Keratinocyte (primary cell): ENCODE data around the gene CAPZA2. TPM values are rescaled to one million over a fixed set of nuclear protein-coding genes. Genes with fewer than 3 reads are reported as not detected.
A peak's percentile ranks its signal among the peaks of the same experiment; 100 is the strongest.
"Not testable (repeated sequence)": the region's sequence is repeated elsewhere in the genome, so short reads cannot be mapped to it uniquely, and the experiment has no call there.

Source experiments
- DNase-seq: peaks from one replicate; pipeline ENCODE4 v3.0.0-alpha.2; 2011; ENCODE audit warnings: low read depth, missing footprints, low spot score
- FAIRE-seq: peaks from 2 replicates; lab custom pipeline; 2011; peaks lifted over from hg19 to GRCh38; lab: Jason Lieb, UNC
- H2AFZ ChIP-seq: 2 replicates; pipeline ENCODE4 v1.6.0; 2012; ENCODE audit warnings: low read length, control low read depth, inconsistent platforms; ENCODE audit not compliant: control insufficient read depth
- H3K27ac ChIP-seq: 2 replicates; pipeline ENCODE4 v1.5.1; 2011; ENCODE audit warnings: low read length; ENCODE audit not compliant: control insufficient read depth, insufficient read depth
- H3K27me3 ChIP-seq: 3 replicates; pipeline ENCODE4 v1.6.0; 2011; ENCODE audit warnings: low read length; ENCODE audit not compliant: control insufficient read depth, insufficient read depth; ENCODE audit errors: extremely low read depth
- H3K36me3 ChIP-seq, 2 experiments: 2 replicates in 1 of 2; 3 replicates in 1 of 2; pipeline ENCODE4 v1.5.1; 2011; ENCODE audit warnings: low read length in 2 of 2, mild to moderate bottlenecking in 1 of 2; ENCODE audit not compliant: control insufficient read depth in 2 of 2, insufficient read depth in 2 of 2; ENCODE audit errors: extremely low read depth in 1 of 2
- H3K4me1 ChIP-seq: 3 replicates; pipeline ENCODE4 v1.5.1; 2011; ENCODE audit warnings: low read length; ENCODE audit not compliant: control insufficient read depth, insufficient read depth; ENCODE audit errors: extremely low read depth
- H3K4me2 ChIP-seq: 3 replicates; pipeline ENCODE4 v1.6.0; 2011; ENCODE audit warnings: low read depth, low read length; ENCODE audit not compliant: control insufficient read depth, insufficient read depth; ENCODE audit errors: extremely low read depth
- H3K4me3 ChIP-seq, 3 experiments: fragments of 200-600 bp in 1 of 3; sonication (generic) in 1 of 3; 2 replicates in 2 of 3; 3 replicates in 1 of 3; pipeline ENCODE4 v1.5.1; 2011 to 2016; ENCODE audit warnings: low read length in 3 of 3, mild to moderate bottlenecking in 3 of 3, control low read depth in 2 of 3, inconsistent platforms in 1 of 3, low read depth in 1 of 3, mixed read lengths in 1 of 3, mixed run types in 1 of 3, moderate library complexity in 1 of 3; ENCODE audit not compliant: control insufficient read depth in 2 of 3, insufficient read depth in 2 of 3; ENCODE audit errors: extremely low read depth in 1 of 3
- H3K79me2 ChIP-seq: 2 replicates; pipeline ENCODE4 v1.6.0; 2012; ENCODE audit warnings: low read length; ENCODE audit not compliant: control insufficient read depth, insufficient read depth
- H3K9ac ChIP-seq: 3 replicates; pipeline ENCODE4 v1.6.0; 2011; ENCODE audit warnings: low read length; ENCODE audit not compliant: control insufficient read depth, insufficient read depth; ENCODE audit errors: extremely low read depth
- H3K9me1 ChIP-seq: 3 replicates; pipeline ENCODE4 v1.6.0; 2011; ENCODE audit warnings: low read length; ENCODE audit not compliant: control insufficient read depth, insufficient read depth; ENCODE audit errors: extremely low read depth
- H3K9me3 ChIP-seq: 2 replicates; pipeline ENCODE4 v1.5.1; 2012; ENCODE audit warnings: low read depth, low read length; ENCODE audit not compliant: control insufficient read depth
- H4K20me1 ChIP-seq: 3 replicates; pipeline ENCODE4 v1.6.0; 2011; ENCODE audit warnings: low read length; ENCODE audit not compliant: control insufficient read depth, insufficient read depth; ENCODE audit errors: extremely low read depth
- CTCF ChIP-seq, 3 experiments: IDR thresholded peaks in 1 of 3; conservative IDR thresholded peaks in 1 of 3; optimal IDR thresholded peaks in 1 of 3; 2 replicates in 2 of 3; 3 replicates in 1 of 3; pipeline versions ENCODE3 to v1.5.1; 2011; ENCODE audit warnings: low read length in 3 of 3, mild to moderate bottlenecking in 3 of 3, moderate library complexity in 2 of 3, control low read depth in 1 of 3, inconsistent platforms in 1 of 3; ENCODE audit not compliant: insufficient read depth in 2 of 3; ENCODE audit errors: extremely low read depth in 1 of 3
- EZH2 ChIP-seq: IDR thresholded peaks from one replicate; pipeline ENCODE4 v1.6.1; 2012; ENCODE audit warnings: inconsistent platforms, mild to moderate bottlenecking, low read length, moderate library complexity
- dilution Hi-C: fragments of 300-500 bp; cut with MboI; formaldehyde crosslinking; loops from one replicate; pipeline ENCODE4 v1.7.0; 2020; ENCODE audit warnings: low sequenced_read_pairs; ENCODE audit not compliant: extremely low pct_ligation_motif_present
- polyA minus RNA-seq, 3 experiments: library from RNA; depleted of rRNA, polyadenylated mRNA; stranded (reverse); fragments of >200 nt; gene quantifications; 1 replicate in 1 of 3; 2 replicates in 1 of 3; 3 replicates in 1 of 3; pipeline ENCODE4 v1.2.3, GENCODE V29; 2011
- polyA plus RNA-seq, 5 experiments: library from polyadenylated mRNA; depleted of rRNA in 3 of 5; stranded (reverse) in 3 of 5; stranded (forward) in 1 of 5; unstranded in 1 of 5; fragments of >200 nt; gene quantifications; 1 replicate in 1 of 5; 2 replicates in 3 of 5; 3 replicates in 1 of 5; pipeline versions ENCODE4 v1.2.1 to v1.2.3, GENCODE V29; 2011 to 2012; ENCODE audit warnings: missing spikeins in 2 of 5, low read depth in 1 of 5, low replicate concordance in 1 of 5

CAPZA2 gene
- polyA plus RNA-seq: 74.4 to 150 TPM (median 80.7 TPM) in 3 replicates
- 139 TPM for polyA plus RNA-seq (2011; ENCODE audit: low read depth)
- polyA plus RNA-seq (2011; cell fraction: cytosol; rRNA removed): 90.3 and 168 TPM in 2 replicates
- polyA plus RNA-seq (2011; cell fraction: nucleus; rRNA removed): 48.7 and 66.4 TPM in 2 replicates
- polyA plus RNA-seq (2012; ENCODE audit: low replicate concordance): 92.1 and 101 TPM in 2 replicates
- polyA minus RNA-seq: 6.3 to 85.3 TPM (median 26.7 TPM) in 3 replicates
- 39.5 TPM for polyA minus RNA-seq (2011; cell fraction: cytosol; rRNA and poly(A)+ RNA removed)
- polyA minus RNA-seq (2011; cell fraction: nucleus; rRNA and poly(A)+ RNA removed): 20.4 and 42.5 TPM in 2 replicates

- Histone ChIP-seq H2AFZ (peak within 1 kb of the TSS; percentile 85), H3K9ac (peak within 1 kb of the TSS; percentile 92), H3K36me3 (no peaks in the 10 kb centered on the region), H3K27ac (peak within 1 kb of the TSS; percentile 81), H3K79me2 (peaks cover 48% of the 10 kb centered on the region), H4K20me1 (no peaks in the 10 kb centered on the region), H3K27me3 (no peaks in the 10 kb centered on the region), H3K4me2 (peak within 1 kb of the TSS; percentile 87), H3K9me3 (no peaks in the 10 kb centered on the region), H3K4me3 (peak within 1 kb of the TSS; percentile 94 to 99 (median 97)), H3K9me1 (no peaks in the 10 kb centered on the region), H3K4me1 (peaks cover 16% of the 10 kb centered on the region)
- FAIRE-seq (no peak), DNase-seq (no peak)
- dilution Hi-C loops: no loop called here
- peak in 2 of 3 experiments; percentile 19 to 43 for TF ChIP-seq CTCF (optimal IDR thresholded peaks at IDR 0.05 in 1 of 3, IDR thresholded peaks at IDR 0.05 in 1 of 3, conservative IDR thresholded peaks at IDR 0.05 in 1 of 3; ENCODE audit: extremely low read depth in 1 of 3, insufficient read depth in 2 of 3, low read length in 3 of 3)
- TF ChIP-seq EZH2: no peak
These were observed at the start of gene CAPZA2 for GRCh38 chr7:116862234-116862950. Gene CAPZA2 (plus strand): TSS chr7:116862587. CDS start chr7:116862612, 25 bp downstream.

- Histone ChIP-seq H3K79me2 (no peaks in the 10 kb centered on the region), H3K4me2 (no peak overlapping the region), H4K20me1 (no peaks in the 10 kb centered on the region), H2AFZ (no peak overlapping the region), H3K4me1 (peaks cover 3% of the 10 kb centered on the region), H3K9me1 (no peaks in the 10 kb centered on the region), H3K27me3 (no peaks in the 10 kb centered on the region), H3K9ac (no peak overlapping the region), H3K36me3 (no peaks in the 10 kb centered on the region), H3K4me3 (no peak overlapping the region), H3K9me3 (no peaks in the 10 kb centered on the region), H3K27ac (no peak overlapping the region)
- dilution Hi-C loops: no loop called here
- FAIRE-seq: no peak
- no peak for TF ChIP-seq CTCF (optimal IDR thresholded peaks at IDR 0.05 in 1 of 3, IDR thresholded peaks at IDR 0.05 in 1 of 3, conservative IDR thresholded peaks at IDR 0.05 in 1 of 3; ENCODE audit: extremely low read depth in 1 of 3, insufficient read depth in 2 of 3, low read length in 3 of 3)
- TF ChIP-seq EZH2: no peak
- DNase-seq: no peak
These were observed 49.5 kb upstream of the CAPZA2 start for GRCh38 chr7:116812860-116813259.

- H3K36me3 ChIP-seq, dilution Hi-C loops, H3K9me3 ChIP-seq, H3K9ac ChIP-seq, FAIRE-seq, H3K27ac ChIP-seq, DNase-seq, H3K4me1 ChIP-seq, H2AFZ ChIP-seq, H3K4me2 ChIP-seq, H3K9me1 ChIP-seq, H3K27me3 ChIP-seq, H3K79me2 ChIP-seq, H3K4me3 ChIP-seq, H4K20me1 ChIP-seq: not testable (repeated sequence)
These were observed 49.0 kb upstream of the CAPZA2 start for GRCh38 chr7:116813371-116813770.
